HG02759 (cell line): ENCODE results near the gene NUDT4.

Experiments used
- ATAC-seq: cut with Tn5 transposase; IDR thresholded peaks from one replicate; pipeline ENCODE4 v1.9.1; 2021; ENCODE audit warnings: mild to moderate bottlenecking, moderate library complexity; ENCODE audit not compliant: unreplicated experiment

Gene NUDT4

GRCh38 chr12:93377252-93378195 lies at the start of gene NUDT4:
NUDT4 (plus strand) TSS chr12:93377925; CDS start chr12:93378323, 398 bp downstream.
- ATAC-seq = peak; percentile 82

DNA sequence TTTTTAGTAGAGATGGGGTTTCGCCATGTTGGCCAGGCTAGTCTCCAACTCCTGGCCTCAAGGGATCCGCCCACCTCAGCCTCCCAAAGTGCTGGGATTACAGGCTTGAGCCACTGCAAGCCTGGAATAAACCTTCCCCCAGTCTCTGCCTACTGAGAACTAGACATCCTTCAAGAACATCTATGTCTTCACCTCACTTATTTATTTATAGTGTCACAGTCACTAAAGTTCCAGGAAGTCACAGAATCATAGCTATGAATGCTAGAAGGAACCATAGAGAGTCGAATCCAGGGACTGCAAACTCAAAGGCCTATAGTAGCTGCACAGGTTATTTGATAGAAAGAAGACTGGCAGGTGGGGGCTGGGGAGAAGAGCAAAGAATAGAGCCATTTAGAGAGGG lies 44.7 kb upstream of the NUDT4 start:
- no peak for ATAC-seq

DNA sequence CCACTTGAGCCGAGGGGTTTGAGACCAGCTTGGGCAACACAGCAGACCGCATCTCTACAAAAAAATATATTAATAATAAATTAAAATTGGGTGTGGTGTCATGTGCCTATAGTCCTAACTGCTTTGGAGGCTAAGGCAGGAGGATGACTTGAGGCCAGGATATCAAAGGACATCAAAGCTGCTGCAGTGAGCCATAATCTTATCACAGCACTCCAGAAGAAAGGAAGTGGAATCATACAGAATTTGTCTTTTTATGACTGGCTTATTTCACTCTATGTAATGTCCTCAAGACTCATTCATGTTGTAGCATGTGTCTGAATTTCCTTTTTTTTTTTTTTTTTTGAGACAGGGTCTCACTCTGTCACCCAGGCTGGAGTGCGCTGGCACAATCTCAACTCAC lies 43.9 kb upstream of the NUDT4 start:
- ATAC-seq = no peak

GRCh38 chr12:93335603-93336162 lies 42.0 kb upstream of the NUDT4 start:
- ATAC-seq = no peak

GRCh38 chr12:93336291-93336741 lies 41.4 kb upstream of the NUDT4 start:
- ATAC-seq = no peak

GRCh38 chr12:93338598-93338997 lies 39.1 kb upstream of the NUDT4 start:
- ATAC-seq = no peak

DNA sequence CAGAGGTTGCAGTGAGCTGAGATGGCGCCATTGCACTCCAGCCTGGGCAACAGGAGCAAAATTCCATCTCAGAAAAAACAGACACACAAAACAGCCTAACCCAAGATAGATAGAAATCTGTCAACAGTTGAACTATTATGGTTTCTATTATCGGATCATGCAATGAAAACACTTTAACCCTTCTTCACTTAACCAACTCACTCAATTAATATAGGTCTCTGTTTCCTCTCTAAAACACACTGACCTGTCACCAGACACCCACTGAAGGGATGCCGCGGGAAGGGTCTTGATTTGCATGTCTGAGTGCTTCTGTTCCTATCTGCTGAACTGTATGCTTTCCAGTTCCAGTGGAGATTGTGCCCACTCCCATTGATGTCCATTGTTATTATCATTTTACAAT lies 38.0 kb upstream of the NUDT4 start:
- no peak for ATAC-seq

- ATAC-seq = no peak
Observed at GRCh38 chr12:93341409-93342049, 36.2 kb upstream of the NUDT4 start.

- no peak for ATAC-seq
Observed at GRCh38 chr12:93347054-93347785, 30.5 kb upstream of the NUDT4 start.

DNA sequence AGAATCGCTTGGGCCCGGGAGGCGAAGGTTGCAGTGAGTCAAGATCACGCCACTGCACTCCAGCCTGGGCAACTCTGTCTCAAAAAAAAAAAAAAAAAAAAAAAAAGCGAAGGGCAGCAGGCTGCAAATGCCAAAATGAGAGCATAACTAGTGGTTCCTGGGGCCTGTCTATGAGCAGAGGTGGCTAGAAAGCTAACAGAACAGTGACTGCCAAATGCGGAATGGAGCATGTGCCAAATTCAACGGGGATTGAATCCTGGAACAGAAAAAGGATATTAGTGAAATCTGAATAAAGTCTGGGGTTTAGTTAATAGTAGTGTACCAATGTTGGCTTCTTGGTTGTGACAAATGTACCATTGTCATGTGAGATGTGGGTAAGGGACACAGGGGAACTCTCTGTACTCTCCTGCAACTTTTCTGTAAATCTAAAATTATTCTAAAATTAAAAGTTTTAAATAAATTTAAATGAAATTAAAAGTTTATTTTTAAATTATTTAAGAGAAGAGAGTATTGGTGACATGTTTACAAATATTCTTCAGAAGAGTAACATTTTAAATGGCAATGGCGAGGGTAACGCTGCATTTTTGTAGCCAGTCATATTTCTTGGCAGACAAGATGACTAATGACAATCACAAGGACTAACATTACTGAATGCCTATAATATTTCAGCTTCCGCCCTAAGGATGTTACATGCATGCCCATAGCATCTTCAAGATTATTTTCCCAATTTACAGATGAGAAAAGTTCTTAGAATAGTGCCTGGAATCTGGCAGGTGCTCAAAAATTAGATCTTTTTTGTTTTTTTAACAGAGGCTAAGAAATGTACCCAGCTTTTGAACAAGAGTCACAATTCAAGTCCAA lies 28.9 kb upstream of the NUDT4 start:
- ATAC-seq = no peak

DNA sequence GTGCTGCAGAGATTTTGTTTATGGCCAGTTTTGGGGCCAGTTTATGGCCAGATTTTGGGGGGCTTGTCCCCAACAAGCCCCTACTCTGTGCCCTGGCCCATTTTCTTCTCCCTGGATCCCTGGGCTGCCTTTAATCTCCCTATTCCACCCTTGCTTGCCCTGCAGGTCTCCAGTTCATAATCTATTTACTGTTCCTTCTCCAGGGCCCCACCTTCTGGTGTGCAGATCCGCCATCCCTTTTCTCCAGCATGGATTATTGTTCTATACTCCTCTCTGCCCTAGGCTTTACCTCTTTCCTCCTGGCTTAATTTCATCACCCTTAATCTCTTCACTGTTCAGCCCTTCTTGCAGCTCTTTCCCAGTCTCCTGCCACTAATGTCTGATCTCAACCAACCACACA lies 26.0 kb upstream of the NUDT4 start:
- no peak for ATAC-seq

DNA sequence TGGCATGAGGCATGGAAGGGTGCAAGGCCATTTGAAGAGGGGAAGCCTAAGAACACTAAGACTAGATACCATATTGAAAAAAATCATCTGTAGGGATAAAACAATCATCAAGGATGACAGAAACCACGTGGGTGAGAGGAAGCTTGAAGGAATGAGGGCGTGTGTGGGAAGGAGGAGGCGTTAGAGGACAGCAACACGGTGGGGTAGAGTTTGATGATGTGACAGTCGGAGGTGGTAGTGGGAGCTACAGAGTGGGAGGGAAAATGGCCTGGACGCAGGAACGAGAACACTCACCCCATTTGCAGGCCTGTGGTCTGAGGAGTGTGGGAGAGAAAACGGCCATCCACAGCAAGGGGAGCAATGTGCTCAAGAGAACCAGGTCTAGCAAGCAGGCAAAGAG lies 25.4 kb upstream of the NUDT4 start:
- no peak for ATAC-seq

- ATAC-seq = no peak
Observed at GRCh38 chr12:93356214-93356613, 21.5 kb upstream of the NUDT4 start.

GRCh38 chr12:93358058-93358457 lies 19.7 kb upstream of the NUDT4 start:
- ATAC-seq = peak; percentile 85

- no peak for ATAC-seq
Observed at GRCh38 chr12:93358821-93359220, 18.9 kb upstream of the NUDT4 start.

DNA sequence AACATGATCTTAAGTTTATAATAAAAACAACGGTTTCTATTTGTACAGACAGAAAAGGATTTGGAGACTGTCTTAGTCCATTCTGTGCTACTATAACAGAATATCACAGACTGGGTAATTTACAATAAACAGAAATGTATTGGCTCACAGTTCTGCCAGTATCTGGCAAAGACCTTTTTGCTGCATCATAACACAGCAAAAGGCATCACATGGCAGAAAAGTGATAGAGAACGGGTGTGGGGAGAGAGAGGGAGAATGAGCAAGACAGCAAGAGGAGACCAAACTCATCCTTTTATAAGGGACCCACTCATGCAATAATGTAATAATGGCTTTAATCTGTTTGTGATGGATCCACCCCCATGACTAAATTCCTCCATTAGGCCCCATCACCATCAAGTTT lies 17.0 kb upstream of the NUDT4 start:
- no peak for ATAC-seq

- ATAC-seq = no peak
Observed at GRCh38 chr12:93361151-93361919, 16.4 kb upstream of the NUDT4 start.

DNA sequence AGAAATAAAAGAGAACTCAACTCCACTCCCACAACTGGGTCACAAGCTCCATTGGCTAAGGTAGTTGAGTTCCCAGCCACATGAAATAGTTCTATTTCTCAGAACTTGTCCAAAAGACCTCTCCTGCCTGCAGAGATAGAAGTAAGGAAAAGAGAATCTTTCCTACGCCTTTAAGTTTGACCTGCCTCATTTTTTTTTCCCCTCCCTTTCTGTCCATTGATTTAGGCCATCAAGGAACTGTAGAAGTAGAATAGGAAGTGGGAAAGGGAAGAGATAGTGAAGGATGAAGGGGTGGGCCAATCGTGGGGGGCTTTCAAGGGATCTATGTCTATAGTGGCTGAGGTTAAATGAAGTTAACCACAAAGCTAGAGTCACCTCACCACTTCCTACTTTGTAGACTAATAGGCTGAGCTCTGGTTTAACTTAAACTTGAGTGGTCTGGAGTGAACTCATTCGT lies 13.9 kb upstream of the NUDT4 start:
- peak; percentile 78 for ATAC-seq
